ENCODE measurements around the gene TANC1.
A peak's percentile ranks its signal among the peaks of the same experiment; 100 is the strongest.

TANC1 gene

GRCh38 chr2:158955842-158956365 lies 12.5 kb upstream of the TANC1 start:
- no peak for DNase-seq (ENCODE audit: low read depth)
- no peak overlapping the region for H3K4me3 ChIP-seq (ENCODE audit: low read depth, low read length)

- DNase-seq (ENCODE audit: low read depth): no peak
- no peak overlapping the region for H3K4me3 ChIP-seq (ENCODE audit: low read depth, low read length)
Measured at GRCh38 chr2:158958365-158958764, 10.1 kb upstream of the TANC1 start.

- DNase-seq (ENCODE audit: low read depth): no peak
- no peak overlapping the region for H3K4me3 ChIP-seq (ENCODE audit: low read depth, low read length)
Measured at GRCh38 chr2:158960193-158960592, 8.2 kb upstream of the TANC1 start.

- H3K4me3 ChIP-seq (ENCODE audit: low read depth, low read length): no peak overlapping the region
- no peak for DNase-seq (ENCODE audit: low read depth)
Measured at GRCh38 chr2:158962074-158962473, 6.4 kb upstream of the TANC1 start.

GRCh38 chr2:158963071-158963470 lies 5.4 kb upstream of the TANC1 start:
- H3K4me3 ChIP-seq (ENCODE audit: low read depth, low read length): no peak overlapping the region
- DNase-seq (ENCODE audit: low read depth): no peak

- DNase-seq (ENCODE audit: low read depth): no peak
- no peak overlapping the region for H3K4me3 ChIP-seq (ENCODE audit: low read depth, low read length)
Measured at GRCh38 chr2:158965107-158965506, 3.3 kb upstream of the TANC1 start.

- no peak for DNase-seq (ENCODE audit: low read depth)
- H3K4me3 ChIP-seq (ENCODE audit: low read depth, low read length): no peak overlapping the region
Measured at GRCh38 chr2:158965641-158966040, 2.8 kb upstream of the TANC1 start.

GRCh38 chr2:158966312-158966711 lies 2.1 kb upstream of the TANC1 start:
- no peak overlapping the region for H3K4me3 ChIP-seq (ENCODE audit: low read depth, low read length)
- DNase-seq (ENCODE audit: low read depth): no peak

- no peak for DNase-seq (ENCODE audit: low read depth)
- peak overlapping the region; percentile 91 for H3K4me3 ChIP-seq (ENCODE audit: low read depth, low read length)
Measured at GRCh38 chr2:158967114-158967730, 1.2 kb upstream of the TANC1 start.

GRCh38 chr2:158967731-158968395 lies 577 bp upstream of the TANC1 start:
- DNase-seq (ENCODE audit: low read depth): no peak
- H3K4me3 ChIP-seq (ENCODE audit: low read depth, low read length): peak overlapping the region; percentile 91

GRCh38 chr2:158969162-158969714 lies 798 bp downstream of the TANC1 start:
- peak overlapping the region; percentile 91 for H3K4me3 ChIP-seq (ENCODE audit: low read depth, low read length)
- no peak for DNase-seq (ENCODE audit: low read depth)

GRCh38 chr2:158969715-158970240 lies 1.3 kb downstream of the TANC1 start:
- no peak for DNase-seq (ENCODE audit: low read depth)
- H3K4me3 ChIP-seq (ENCODE audit: low read depth, low read length): peak overlapping the region; percentile 91

GRCh38 chr2:158970241-158970751 lies 1.9 kb downstream of the TANC1 start:
- peak overlapping the region; percentile 91 for H3K4me3 ChIP-seq (ENCODE audit: low read depth, low read length)
- no peak for DNase-seq (ENCODE audit: low read depth)

GRCh38 chr2:158973116-158973956 lies 4.9 kb downstream of the TANC1 start:
- DNase-seq (ENCODE audit: low read depth): no peak
- H3K4me3 ChIP-seq (ENCODE audit: low read depth, low read length): no peak overlapping the region

- no peak for DNase-seq (ENCODE audit: low read depth)
- H3K4me3 ChIP-seq (ENCODE audit: low read depth, low read length): no peak overlapping the region
Measured at GRCh38 chr2:158975271-158975921, 7.0 kb downstream of the TANC1 start.

GRCh38 chr2:158979772-158980171 lies 11.3 kb downstream of the TANC1 start:
- no peak for DNase-seq (ENCODE audit: low read depth)
- H3K4me3 ChIP-seq (ENCODE audit: low read depth, low read length): no peak overlapping the region

- DNase-seq (ENCODE audit: low read depth): no peak
Measured at GRCh38 chr2:158984604-158985135, 16.2 kb downstream of the TANC1 start.

GRCh38 chr2:158988501-158988900 lies 20.1 kb downstream of the TANC1 start:
- no peak for DNase-seq (ENCODE audit: low read depth)
- H3K4me3 ChIP-seq (ENCODE audit: low read depth, low read length): no peak overlapping the region

More at GRCh38 chr2:158984604-158985135, 16.2 kb downstream of the TANC1 start:
- H3K4me3 ChIP-seq (ENCODE audit: low read depth, low read length): no peak overlapping the region

GRCh38 chr2:158989165-158989564 lies 20.7 kb downstream of the TANC1 start:
- DNase-seq (ENCODE audit: low read depth): no peak
- H3K4me3 ChIP-seq (ENCODE audit: low read depth, low read length): no peak overlapping the region

All from skeletal muscle cell (primary cell).